Psoas muscle (tissue), 8 donors: ENCODE results near the gene FLII. TPM values are rescaled to one million over a fixed set of nuclear protein-coding genes. Genes with fewer than 3 reads are reported as not detected.
A peak's percentile ranks its signal among the peaks of the same experiment; 100 is the strongest.

Experiments
- ATAC-seq, 4 donors: fragments of 200-7000 bp; cut with Tn5 transposase; one replicate each; pipeline ENCODE4 v1.9.1; 2020; ENCODE audit warnings: moderate library complexity in 3 of 4, mild to moderate bottlenecking in 2 of 4
- DNase-seq, 2 donors: peaks; one replicate each; pipeline ENCODE4 v3.0.0-alpha.2; 2020
- H3K27ac ChIP-seq: fragments of 200-600 bp; one replicate; pipeline ENCODE4 v1.8.0; 2022
- H3K27me3 ChIP-seq, 3 donors: fragments of 200-600 bp in 1 of 3; one replicate each; pipeline versions ENCODE4 v1.6.1 to v1.8.0; 2013 to 2022; ENCODE audit warnings: low read length in 2 of 3, mild to moderate bottlenecking in 2 of 3, moderate library complexity in 1 of 3; ENCODE audit not compliant: insufficient read depth in 3 of 3
- H3K36me3 ChIP-seq, 2 donors: fragments of 200-600 bp in 1 of 2; one replicate each; pipeline versions ENCODE4 v1.6.1 to v1.8.0; 2013 to 2022; ENCODE audit warnings: low read depth in 1 of 2, mild to moderate bottlenecking in 1 of 2, moderate library complexity in 1 of 2; ENCODE audit not compliant: insufficient read depth in 1 of 2
- H3K4me1 ChIP-seq: fragments of 200-600 bp; one replicate; pipeline ENCODE4 v1.8.0; 2022
- H3K4me3 ChIP-seq: fragments of 200-600 bp; one replicate; pipeline ENCODE4 v1.8.0; 2022; ENCODE audit warnings: mild to moderate bottlenecking
- H3K9me3 ChIP-seq: fragments of 200-600 bp; one replicate; pipeline ENCODE4 v1.8.0; 2022
- WGBS, 3 donors: extraction: QIAGEN DNeasy Blood & Tissue Kit; methylation state at CpG; one replicate each; pipeline versions ENCODE4 v1.1.6 to v1.1.7; 2013; 5-methylcytosine and 5-hydroxymethylcytosine counted together
- intact Hi-C, 2 donors: fragments of 100-400 bp; cut with DNase I; formaldehyde crosslinking; loops; one replicate each; pipeline versions ENCODE4 v1.11.0 to v1.14.2; 2022
- polyA plus RNA-seq, 3 donors: library from polyadenylated mRNA; stranded (reverse); fragments of 200-250 nt; gene quantifications; one replicate each; pipeline ENCODE4 v1.2.3, GENCODE V29; 2013
- total RNA-seq, 4 donors: library from RNA; stranded (reverse); fragmentation: NEBNext Ultra II Directional in 2 of 4; extraction: Animal tissue kit (Norgen Biotek cat#: 25700) in 2 of 4; gene quantifications; one replicate each; pipeline versions ENCODE4 v1.2.1 to v1.2.4, GENCODE V29; 2021 to 2023
- TF ChIP-seq, protein P1 (sequence below): fragments of 200-600 bp; IDR thresholded peaks from one replicate; pipeline ENCODE4 v1.8.0; 2022; ENCODE audit warnings: antibody characterized with exemption
- donor health status: healthy with polysubstance abuse.
- donor health status: DM: no; HTN: no; CAD: no; lungs with moderate emphysema.
- donor health status: Bipolar disorder and iron deficiency.
- donor health status: healthy.
- donor health status: DM: yes; HTN: yes; CAD: no.
- donor health status: DM: no; HTN: no; CAD: no.
- donor health status: DM: no; HTN: no; CAD: no.
- donor health status: DM: yes; HTN: yes; CAD: no.

FLII gene
- total and polyA plus RNA-seq, 7 donors, result 379 to 816 (median 517) TPM

DNA sequence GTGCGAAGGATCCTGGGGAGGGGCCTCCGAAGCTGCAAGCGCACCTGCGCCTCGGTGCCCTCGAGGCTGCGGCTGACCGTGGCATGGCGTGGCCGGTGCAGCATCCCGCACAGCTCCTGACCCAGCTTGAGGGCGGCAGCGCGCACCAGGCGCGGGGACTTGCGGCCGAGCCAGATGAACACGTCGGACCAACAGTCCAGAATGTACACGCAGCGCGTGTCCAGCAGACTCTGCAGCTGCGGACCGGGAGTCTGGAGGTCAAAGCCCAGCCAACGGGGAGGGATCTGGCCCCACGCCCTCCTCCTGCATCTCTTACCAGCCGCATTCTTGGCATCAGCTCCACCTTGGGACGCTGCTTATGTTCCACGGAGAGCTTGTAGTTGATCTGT, 10.9 kb downstream of the FLII start:
- no peaks in the 10 kb centered on the region for H3K9me3 ChIP-seq
- no peaks in the 10 kb centered on the region for H3K27me3 ChIP-seq
- TF ChIP-seq, protein P1, sequence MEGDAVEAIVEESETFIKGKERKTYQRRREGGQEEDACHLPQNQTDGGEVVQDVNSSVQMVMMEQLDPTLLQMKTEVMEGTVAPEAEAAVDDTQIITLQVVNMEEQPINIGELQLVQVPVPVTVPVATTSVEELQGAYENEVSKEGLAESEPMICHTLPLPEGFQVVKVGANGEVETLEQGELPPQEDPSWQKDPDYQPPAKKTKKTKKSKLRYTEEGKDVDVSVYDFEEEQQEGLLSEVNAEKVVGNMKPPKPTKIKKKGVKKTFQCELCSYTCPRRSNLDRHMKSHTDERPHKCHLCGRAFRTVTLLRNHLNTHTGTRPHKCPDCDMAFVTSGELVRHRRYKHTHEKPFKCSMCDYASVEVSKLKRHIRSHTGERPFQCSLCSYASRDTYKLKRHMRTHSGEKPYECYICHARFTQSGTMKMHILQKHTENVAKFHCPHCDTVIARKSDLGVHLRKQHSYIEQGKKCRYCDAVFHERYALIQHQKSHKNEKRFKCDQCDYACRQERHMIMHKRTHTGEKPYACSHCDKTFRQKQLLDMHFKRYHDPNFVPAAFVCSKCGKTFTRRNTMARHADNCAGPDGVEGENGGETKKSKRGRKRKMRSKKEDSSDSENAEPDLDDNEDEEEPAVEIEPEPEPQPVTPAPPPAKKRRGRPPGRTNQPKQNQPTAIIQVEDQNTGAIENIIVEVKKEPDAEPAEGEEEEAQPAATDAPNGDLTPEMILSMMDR, result no peak
- H3K36me3 ChIP-seq, result peaks cover 12 to 95% of the 10 kb centered on the region in 2 donors
- WGBS, 3 donors, result 36 to 61% (median 41%) methylated on average over 23 to 30 of the region's 30 CpGs
- DNase-seq (peak; percentile 53 to 82), ATAC-seq (peak; percentile 5 to 54 (median 42))
- H3K27ac ChIP-seq, result peak overlapping the region; percentile 61
- no peak overlapping the region for H3K4me3 ChIP-seq
- intact Hi-C loops, result no loop called here
- peaks cover 3% of the 10 kb centered on the region for H3K4me1 ChIP-seq

- H3K27ac ChIP-seq, result no peak overlapping the region
- peaks cover 3% of the 10 kb centered on the region for H3K4me1 ChIP-seq
- ATAC-seq, result peak; percentile 19 to 42 (median 32)
- intact Hi-C loops, result no loop called here
- no peaks in the 10 kb centered on the region for H3K9me3 ChIP-seq
- TF ChIP-seq, protein P1, result no peak
- no peaks in the 10 kb centered on the region for H3K27me3 ChIP-seq
- peak; percentile 57 to 79 for DNase-seq
- H3K36me3 ChIP-seq, result peaks cover 12 to 94% of the 10 kb centered on the region in 2 donors
- WGBS, 3 donors, result 53 to 62% (median 61%) methylated on average over 22 to 46 of the region's 46 CpGs
- H3K4me3 ChIP-seq, result no peak overlapping the region
Measured at GRCh38 chr17:18246880-18247612, 11.5 kb downstream of the FLII start.

DNA sequence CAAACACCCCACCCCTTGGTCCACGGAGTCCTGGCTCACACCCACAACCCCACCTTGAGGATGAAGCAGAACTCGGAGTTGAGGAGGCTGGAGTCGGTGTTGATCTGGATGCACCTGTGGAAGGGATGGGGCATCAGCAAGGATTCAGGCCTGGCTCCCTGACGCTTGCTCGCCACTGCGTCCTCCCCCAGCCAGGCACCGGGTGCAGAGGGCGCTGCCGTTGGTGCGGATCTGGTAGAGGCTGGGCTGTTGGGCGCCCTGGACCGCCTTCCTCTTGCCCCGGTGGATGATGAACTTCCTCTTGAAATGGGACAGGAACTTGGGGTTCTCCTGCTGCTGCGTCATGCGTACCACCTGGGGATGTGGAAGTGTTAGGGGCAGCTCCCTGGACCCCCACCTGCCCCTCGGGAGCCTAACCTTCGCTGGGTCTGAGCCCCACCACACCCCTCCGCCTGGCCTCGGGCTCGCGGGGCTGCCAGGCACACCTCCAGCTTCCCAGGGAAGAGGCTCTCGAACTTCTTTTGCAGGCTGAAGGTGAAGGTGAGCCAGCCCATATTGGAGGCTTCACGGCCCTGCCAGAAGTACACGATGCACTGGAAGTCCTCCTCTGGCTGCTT, 12.3 kb downstream of the FLII start:
- Histone ChIP-seq H3K4me3 (no peak overlapping the region), H3K27ac (no peak overlapping the region), H3K9me3 (no peaks in the 10 kb centered on the region), H3K27me3 (no peaks in the 10 kb centered on the region), H3K4me1 (peaks cover 3% of the 10 kb centered on the region), H3K36me3 (peaks cover 12 to 93% of the 10 kb centered on the region in 2 donors)
- WGBS, 3 donors, result 86 to 88% (median 87%) methylated on average over 18 to 24 of the region's 24 CpGs
- no peak for ATAC-seq
- DNase-seq, result no peak
- intact Hi-C loops, result no loop called here
- TF ChIP-seq, protein P1, result no peak

DNA sequence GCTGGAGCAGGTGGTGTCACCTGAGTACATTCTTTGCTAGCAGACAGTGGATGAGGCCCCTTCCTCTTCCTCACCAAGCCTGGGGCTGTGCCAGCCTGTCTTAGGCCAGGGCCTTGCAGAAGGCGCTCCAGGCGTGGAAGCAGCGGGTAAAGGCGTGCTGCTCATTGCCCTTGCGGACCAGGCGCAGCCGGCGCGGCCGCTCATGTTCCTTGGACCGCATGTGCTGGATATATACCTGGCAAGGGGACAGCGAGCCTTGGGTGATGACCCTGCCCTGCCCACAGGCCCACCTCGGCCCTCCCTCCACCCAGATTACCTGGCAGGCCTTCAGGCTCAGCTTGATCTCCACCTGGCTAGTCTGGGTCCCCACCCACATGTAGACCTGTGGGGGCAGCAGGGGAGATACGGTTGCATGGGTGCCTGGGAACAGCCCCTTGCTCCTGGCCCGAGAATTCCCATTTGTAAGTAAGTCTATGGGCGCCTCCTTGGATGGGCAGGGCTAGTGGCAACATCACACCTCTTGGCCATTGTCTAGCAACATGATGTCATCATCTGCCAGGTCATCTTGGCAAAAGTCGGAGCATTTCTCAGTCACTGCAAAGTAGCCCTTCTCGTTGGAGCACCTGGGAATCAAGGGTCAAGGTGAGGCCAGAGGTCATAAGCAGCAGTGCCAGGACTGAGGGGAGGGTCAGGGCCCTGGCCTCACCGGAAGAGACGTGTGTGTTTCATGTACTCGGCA, 13.3 kb downstream of the FLII start:
- H3K27ac ChIP-seq, result no peak overlapping the region
- intact Hi-C loops, result no loop called here
- 82 to 87% (median 85%) methylated on average over 21 of the region's 21 CpGs for WGBS, 3 donors
- H3K9me3 ChIP-seq, result no peaks in the 10 kb centered on the region
- ATAC-seq (no peak), DNase-seq (no peak)
- TF ChIP-seq, protein P1, result no peak
- peaks cover 8 to 91% of the 10 kb centered on the region in 2 donors for H3K36me3 ChIP-seq
- H3K4me1 ChIP-seq, result peaks cover 3% of the 10 kb centered on the region
- H3K4me3 ChIP-seq, result no peak overlapping the region
- no peaks in the 10 kb centered on the region for H3K27me3 ChIP-seq
